Mesenchymal stem cell (in vitro differentiated cells and primary cell): Measurements from ENCODE around the gene ZNF892.

Experiments
- DNase-seq: peaks from one replicate; pipeline ENCODE4 v3.0.0-alpha.2; 2013
- H2AFZ ChIP-seq: one replicate; pipeline ENCODE4 v1.6.1; 2013; ENCODE audit warnings: low read depth, mild to moderate bottlenecking, control low read depth, inconsistent platforms, low read length, moderate library complexity
- H2AK5ac ChIP-seq: 2 replicates; pipeline ENCODE4 v1.6.1; 2013; ENCODE audit warnings: low read length, moderate library complexity, mild to moderate bottlenecking, inconsistent platforms; ENCODE audit not compliant: severe bottlenecking
- H2BK120ac ChIP-seq: one replicate; pipeline ENCODE4 v1.6.1; 2013; ENCODE audit warnings: low read depth, mild to moderate bottlenecking, inconsistent platforms, low read length, moderate library complexity
- H2BK12ac ChIP-seq, 2 experiments: one replicate each; pipeline ENCODE4 v1.6.1; 2013; ENCODE audit warnings: inconsistent platforms in 2 of 2, low read length in 2 of 2, mild to moderate bottlenecking in 2 of 2, moderate library complexity in 2 of 2, control low read depth in 1 of 2
- H2BK15ac ChIP-seq: one replicate; pipeline ENCODE4 v1.6.1; 2013; ENCODE audit warnings: mild to moderate bottlenecking, low read depth, inconsistent platforms; ENCODE audit not compliant: poor library complexity, severe bottlenecking
- H2BK5ac ChIP-seq: 2 replicates; pipeline ENCODE4 v1.6.1; 2013; ENCODE audit warnings: low read depth, mild to moderate bottlenecking, low read length, control low read depth, inconsistent platforms; ENCODE audit not compliant: poor library complexity, severe bottlenecking
- H3K14ac ChIP-seq, 2 experiments: one replicate each; pipeline ENCODE4 v1.6.1; 2013; ENCODE audit warnings: inconsistent platforms in 2 of 2, low read length in 2 of 2, control low read depth in 1 of 2, mild to moderate bottlenecking in 1 of 2, moderate library complexity in 1 of 2
- H3K18ac ChIP-seq, 2 experiments: one replicate each; pipeline ENCODE4 v1.6.1; 2013; ENCODE audit warnings: inconsistent platforms in 2 of 2, low read length in 2 of 2, control low read depth in 1 of 2, low read depth in 1 of 2, mild to moderate bottlenecking in 1 of 2
- H3K23ac ChIP-seq, 2 experiments: one replicate each; pipeline ENCODE4 v1.6.1; 2013; ENCODE audit warnings: inconsistent platforms in 2 of 2, low read length in 2 of 2, mild to moderate bottlenecking in 2 of 2, moderate library complexity in 2 of 2, control low read depth in 1 of 2
- H3K27ac ChIP-seq: 2 replicates; pipeline ENCODE4 v1.5.1; 2013; ENCODE audit warnings: mild to moderate bottlenecking, moderate library complexity, low read length, control low read depth, inconsistent platforms; ENCODE audit not compliant: poor library complexity, severe bottlenecking
- H3K27me3 ChIP-seq, 2 experiments: 2 replicates each; pipeline versions ENCODE4 v1.6.1 to v1.7.0; 2013; ENCODE audit warnings: low read length in 2 of 2, mild to moderate bottlenecking in 2 of 2, moderate library complexity in 2 of 2, control low read depth in 1 of 2, inconsistent platforms in 1 of 2; ENCODE audit not compliant: control insufficient read depth in 1 of 2, insufficient read depth in 1 of 2
- H3K36me3 ChIP-seq, 2 experiments: 2 replicates each; pipeline versions ENCODE4 v1.6.1 to v1.7.0; 2013; ENCODE audit warnings: low read length in 2 of 2, control low read depth in 1 of 2, inconsistent platforms in 1 of 2, low read depth in 1 of 2, mild to moderate bottlenecking in 1 of 2; ENCODE audit not compliant: insufficient read depth in 2 of 2, control insufficient read depth in 1 of 2
- H3K4ac ChIP-seq, 2 experiments: one replicate each; pipeline ENCODE4 v1.6.1; 2013; ENCODE audit warnings: inconsistent platforms in 2 of 2, low read length in 2 of 2, mild to moderate bottlenecking in 2 of 2, moderate library complexity in 2 of 2, control low read depth in 1 of 2, low read depth in 1 of 2
- H3K4me1 ChIP-seq: 2 replicates; pipeline ENCODE4 v1.6.1; 2013; ENCODE audit warnings: low read depth, low read length, control low read depth; ENCODE audit not compliant: control insufficient read depth, insufficient read depth
- H3K4me2 ChIP-seq: 2 replicates; pipeline ENCODE4 v1.6.1; 2013; ENCODE audit warnings: low read length, mild to moderate bottlenecking, inconsistent platforms; ENCODE audit not compliant: poor library complexity, severe bottlenecking
- H3K4me3 ChIP-seq, 2 experiments: 2 replicates each; pipeline versions ENCODE4 v1.5.1 to v1.7.0; 2013; ENCODE audit warnings: low read length in 2 of 2, mild to moderate bottlenecking in 2 of 2, control low read depth in 1 of 2, low read depth in 1 of 2; ENCODE audit not compliant: insufficient read depth in 1 of 2
- H3K79me1 ChIP-seq: replicated peaks from 2 replicates; pipeline ENCODE4 v1.6.1; 2013; ENCODE audit warnings: mild to moderate bottlenecking, control low read depth, low read length, inconsistent platforms; ENCODE audit not compliant: poor library complexity, severe bottlenecking
- H3K9ac ChIP-seq: 2 replicates; pipeline ENCODE4 v1.7.0; 2013; ENCODE audit warnings: mild to moderate bottlenecking, low read length, moderate library complexity
- H3K9me3 ChIP-seq: 2 replicates; pipeline ENCODE4 v1.7.0; 2013; ENCODE audit warnings: mild to moderate bottlenecking, low read length; ENCODE audit not compliant: control insufficient read depth
- H4K8ac ChIP-seq: one replicate; pipeline ENCODE4 v1.6.1; 2013; ENCODE audit warnings: inconsistent platforms, mild to moderate bottlenecking, low read length, moderate library complexity
- H4K91ac ChIP-seq: one replicate; pipeline ENCODE4 v1.6.1; 2013; ENCODE audit warnings: mild to moderate bottlenecking, low read length, inconsistent platforms
- WGBS: methylation state at CpG from one replicate; pipeline ENCODE4 v1.1.7; 2013; ENCODE audit warnings: mixed read lengths; 5-methylcytosine and 5-hydroxymethylcytosine counted together

ZNF892 gene

GRCh38 chr2:95159690-95160449, 47.5 kb upstream of the ZNF892 start, which contains the start of gene ZNF514:
Gene ZNF514, minus strand, starts transcription at chr2:95159848. Its CDS starts 6,595 bp downstream, at chr2:95153253.
- peak within 1 kb of the TSS; percentile 9 for H2AK5ac ChIP-seq
- peak within 1 kb of the TSS; percentile 83 to 88 for H3K4ac ChIP-seq
- peaks cover 22 to 30% of the 10 kb centered on the region in 2 experiments for H3K36me3 ChIP-seq
- no peaks in the 10 kb centered on the region for H3K27me3 ChIP-seq
- H2BK120ac ChIP-seq: no peak within 1 kb of the TSS
- H2AFZ ChIP-seq: peak within 1 kb of the TSS; percentile 48
- peaks cover 34% of the 10 kb centered on the region for H3K79me1 ChIP-seq
- peak within 1 kb of the TSS; percentile 33 for H2BK15ac ChIP-seq
- H2BK5ac ChIP-seq: no peak within 1 kb of the TSS
- H3K4me1 ChIP-seq: peaks cover 12% of the 10 kb centered on the region
- peak within 1 kb of the TSS; percentile 37 for H3K27ac ChIP-seq
- peak within 1 kb of the TSS; percentile 78 to 96 for H3K18ac ChIP-seq
- H3K14ac ChIP-seq: peak within 1 kb of the TSS in 1 of 2 experiments; percentile 80
- peak; percentile 74 for DNase-seq
- peak within 1 kb of the TSS; percentile 77 to 94 for H3K4me3 ChIP-seq
- H4K8ac ChIP-seq: peak within 1 kb of the TSS; percentile 90
- WGBS: 20% methylated on average over 45 of the region's 64 CpGs
- H3K9me3 ChIP-seq: peaks cover 33% of the 10 kb centered on the region
- peak within 1 kb of the TSS; percentile 88 for H3K4me2 ChIP-seq
- H2BK12ac ChIP-seq: peak within 1 kb of the TSS; percentile 56 to 73
- H4K91ac ChIP-seq: peak within 1 kb of the TSS; percentile 73
- H3K9ac ChIP-seq: peak within 1 kb of the TSS; percentile 89
- H3K23ac ChIP-seq: no peak within 1 kb of the TSS

- H2BK5ac ChIP-seq: no peak overlapping the region
- DNase-seq: no peak
- peak overlapping the region; percentile 97 for H3K9ac ChIP-seq
- WGBS: 9% methylated on average over 9 of the region's 9 CpGs
- no peak overlapping the region for H2BK15ac ChIP-seq
- H2BK120ac ChIP-seq: no peak overlapping the region
- peak overlapping the region; percentile 89 for H3K4me2 ChIP-seq
- no peaks in the 10 kb centered on the region for H3K9me3 ChIP-seq
- peak overlapping the region; percentile 95 for H3K27ac ChIP-seq
- H3K18ac ChIP-seq: peak overlapping the region; percentile 97 to 100
- no peaks in the 10 kb centered on the region for H3K27me3 ChIP-seq
- H3K14ac ChIP-seq: no peak overlapping the region
- no peak overlapping the region for H3K23ac ChIP-seq
- peaks cover 29% of the 10 kb centered on the region for H3K79me1 ChIP-seq
- peak overlapping the region; percentile 98 for H4K8ac ChIP-seq
- H3K4ac ChIP-seq: peak overlapping the region; percentile 14 to 30
- peak overlapping the region; percentile 97 for H2AFZ ChIP-seq
- no peaks in the 10 kb centered on the region for H3K4me1 ChIP-seq
- no peak overlapping the region for H4K91ac ChIP-seq
- H3K36me3 ChIP-seq: peaks cover 0 to 3% of the 10 kb centered on the region in 2 experiments
- peak overlapping the region; percentile 93 to 96 for H3K4me3 ChIP-seq
- H2BK12ac ChIP-seq: no peak overlapping the region
- no peak overlapping the region for H2AK5ac ChIP-seq
Observed at GRCh38 chr2:95165030-95165370, 42.3 kb upstream of the ZNF892 start.

- Histone ChIP-seq H3K36me3 (peaks cover 0 to 3% of the 10 kb centered on the region in 2 experiments), H3K27me3 (no peaks in the 10 kb centered on the region), H3K9ac (peak within 1 kb of the TSS; percentile 97), H3K4ac (peak within 1 kb of the TSS; percentile 91 to 93), H3K4me2 (peak within 1 kb of the TSS; percentile 89), H2AK5ac (peak within 1 kb of the TSS; percentile 15), H2BK15ac (no peak within 1 kb of the TSS), H2BK120ac (peak within 1 kb of the TSS; percentile 86), H3K27ac (peak within 1 kb of the TSS; percentile 95), H3K4me3 (peak within 1 kb of the TSS; percentile 93 to 96), H3K79me1 (peaks cover 29% of the 10 kb centered on the region), H3K23ac (peak within 1 kb of the TSS in 1 of 2 experiments; percentile 99), H3K18ac (peak within 1 kb of the TSS; percentile 97 to 100), H2BK12ac (peak within 1 kb of the TSS in 1 of 2 experiments; percentile 83), H2BK5ac (peak within 1 kb of the TSS; percentile 94), H3K4me1 (no peaks in the 10 kb centered on the region), H2AFZ (peak within 1 kb of the TSS; percentile 98), H4K91ac (peak within 1 kb of the TSS; percentile 94), H3K9me3 (no peaks in the 10 kb centered on the region), H3K14ac (peak within 1 kb of the TSS in 1 of 2 experiments; percentile 99), H4K8ac (peak within 1 kb of the TSS; percentile 98)
- peak; percentile 98 for DNase-seq
- under 1% methylated on average over 54 of the region's 56 CpGs for WGBS
Observed at GRCh38 chr2:95165371-95166064, 41.8 kb upstream of the ZNF892 start, which contains the start of gene ZNF2. Gene ZNF2, plus strand, starts transcription at chr2:95165809. Its CDS starts 10,418 bp downstream, at chr2:95176227.
